ENCODE results near the gene CDR2L.

DNA sequence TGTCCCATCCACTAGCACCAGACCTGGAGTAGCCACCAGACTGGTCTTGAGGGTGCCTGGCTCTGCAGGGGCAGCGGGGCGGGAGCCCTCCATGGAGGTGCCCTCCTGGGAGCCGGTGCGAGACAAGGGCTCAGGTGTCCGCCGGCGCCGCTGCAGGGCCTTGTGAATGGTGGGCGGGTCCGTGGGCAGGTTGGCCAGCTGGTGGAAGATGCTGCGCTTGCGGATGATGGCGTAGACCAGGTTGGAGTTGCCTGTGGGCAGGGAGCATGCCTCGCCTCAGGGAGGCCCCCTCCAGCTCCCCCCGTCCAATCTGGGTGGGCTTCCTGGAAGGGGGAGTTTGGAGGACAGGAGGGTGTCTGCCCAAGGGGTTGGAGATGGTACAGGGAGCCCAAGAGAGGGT, 33.3 kb upstream of the CDR2L start:
- TF ChIP-seq EP300 (IDR thresholded peaks at IDR 0.05; ENCODE audit: low read depth): no peak
- TF ChIP-seq, protein P1, sequence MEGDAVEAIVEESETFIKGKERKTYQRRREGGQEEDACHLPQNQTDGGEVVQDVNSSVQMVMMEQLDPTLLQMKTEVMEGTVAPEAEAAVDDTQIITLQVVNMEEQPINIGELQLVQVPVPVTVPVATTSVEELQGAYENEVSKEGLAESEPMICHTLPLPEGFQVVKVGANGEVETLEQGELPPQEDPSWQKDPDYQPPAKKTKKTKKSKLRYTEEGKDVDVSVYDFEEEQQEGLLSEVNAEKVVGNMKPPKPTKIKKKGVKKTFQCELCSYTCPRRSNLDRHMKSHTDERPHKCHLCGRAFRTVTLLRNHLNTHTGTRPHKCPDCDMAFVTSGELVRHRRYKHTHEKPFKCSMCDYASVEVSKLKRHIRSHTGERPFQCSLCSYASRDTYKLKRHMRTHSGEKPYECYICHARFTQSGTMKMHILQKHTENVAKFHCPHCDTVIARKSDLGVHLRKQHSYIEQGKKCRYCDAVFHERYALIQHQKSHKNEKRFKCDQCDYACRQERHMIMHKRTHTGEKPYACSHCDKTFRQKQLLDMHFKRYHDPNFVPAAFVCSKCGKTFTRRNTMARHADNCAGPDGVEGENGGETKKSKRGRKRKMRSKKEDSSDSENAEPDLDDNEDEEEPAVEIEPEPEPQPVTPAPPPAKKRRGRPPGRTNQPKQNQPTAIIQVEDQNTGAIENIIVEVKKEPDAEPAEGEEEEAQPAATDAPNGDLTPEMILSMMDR (IDR thresholded peaks at IDR 0.05): no peak
- no peak for TF ChIP-seq POLR2A (IDR thresholded peaks at IDR 0.05)
